ENCODE results near the gene IGHMBP2.

GRCh38 chr11:68934321-68934645, 30.6 kb downstream of the IGHMBP2 start:
- no peak for TF ChIP-seq POLR2AphosphoS5 (IDR thresholded peaks at IDR 0.05; ENCODE audit: low read depth, low read length)
- TF ChIP-seq POLR2A (IDR thresholded peaks at IDR 0.05; ENCODE audit: low read depth, low read length), result no peak
- TF ChIP-seq SPI1 (IDR thresholded peaks at IDR 0.05; ENCODE audit: low read depth, low read length), result no peak
- no peak for TF ChIP-seq TAF1 (IDR thresholded peaks at IDR 0.05; ENCODE audit: low read depth, low read length)
- no peak for TF ChIP-seq PAX5 (IDR thresholded peaks at IDR 0.05; ENCODE audit: insufficient read depth, low read length, severe bottlenecking)

Measured in GM12891 (cell line).